ENCODE measurements around the gene PLAC1.

Gene PLAC1, protein sequence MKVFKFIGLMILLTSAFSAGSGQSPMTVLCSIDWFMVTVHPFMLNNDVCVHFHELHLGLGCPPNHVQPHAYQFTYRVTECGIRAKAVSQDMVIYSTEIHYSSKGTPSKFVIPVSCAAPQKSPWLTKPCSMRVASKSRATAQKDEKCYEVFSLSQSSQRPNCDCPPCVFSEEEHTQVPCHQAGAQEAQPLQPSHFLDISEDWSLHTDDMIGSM

DNA sequence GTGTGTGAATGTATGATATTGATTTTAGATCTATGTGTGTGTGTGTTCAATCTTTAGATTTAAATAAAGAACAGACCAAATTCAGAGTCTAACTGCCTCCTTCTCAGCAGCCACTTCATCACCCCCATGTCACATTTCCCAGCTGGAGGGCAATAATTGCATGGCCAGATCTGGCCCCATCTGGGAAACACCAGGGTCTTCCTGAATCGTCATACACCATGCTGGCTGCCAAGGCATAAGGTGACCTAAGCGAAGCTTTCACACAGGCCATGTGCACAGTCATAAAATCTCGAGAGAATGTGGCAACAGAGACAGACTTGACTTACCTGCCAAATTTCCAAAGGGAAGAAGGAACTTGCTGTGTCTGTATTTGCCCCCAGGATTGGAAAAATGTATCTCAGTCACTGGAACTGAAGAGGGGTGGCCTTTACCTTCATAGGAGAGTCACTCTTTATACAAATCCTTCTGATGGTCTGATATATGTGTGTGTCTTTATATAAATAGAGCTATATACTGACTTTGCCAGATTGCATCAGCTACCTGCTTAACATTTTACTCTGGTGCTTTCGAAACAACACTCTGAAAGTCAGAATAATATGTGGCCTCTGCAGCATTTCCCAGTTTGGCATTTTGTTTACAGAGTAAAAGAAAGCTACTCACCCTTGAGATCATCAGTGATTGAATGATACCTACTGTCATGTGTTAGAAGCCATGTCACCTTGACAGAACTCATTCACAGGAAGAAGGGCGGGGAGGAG, at the start of gene PLAC1:
TSS of gene PLAC1 (minus strand) at position 470 of the 758 bp plus-strand sequence. CDS start 91,789 bp downstream, outside the sequence.
- Histone ChIP-seq H4K20me1 (ENCODE audit: insufficient read depth, low read length) (no peaks in the 10 kb centered on the region), H3K4me2 (ENCODE audit: low read length) (no peak within 1 kb of the TSS), H3K79me2 (ENCODE audit: insufficient read depth, low read length) (no peaks in the 10 kb centered on the region), H3K4me1 (ENCODE audit: insufficient read depth, low read length, severe bottlenecking) (no peaks in the 10 kb centered on the region), H3K27me3 (ENCODE audit: insufficient read depth, low read length) (no peaks in the 10 kb centered on the region), H2AFZ (ENCODE audit: low read length) (no peak within 1 kb of the TSS), H3K9ac (ENCODE audit: low read length) (no peak within 1 kb of the TSS), H3K27ac (ENCODE audit: low read depth, low read length, poor library complexity, severe bottlenecking) (no peak within 1 kb of the TSS), H3F3A (ENCODE audit: insufficient read depth, low read length) (no peaks in the 10 kb centered on the region), H3K4me3 (ENCODE audit: low read depth, low read length, poor library complexity, severe bottlenecking) (no peak within 1 kb of the TSS), H3K9me2 (ENCODE audit: low read depth, low read length) (no peaks in the 10 kb centered on the region), H3K9me3 (ENCODE audit: low read length) (no peaks in the 10 kb centered on the region), H3K36me3 (ENCODE audit: insufficient read depth, low read length) (no peaks in the 10 kb centered on the region)
- no peak for TF ChIP-seq EZH2 (IDR thresholded peaks at IDR 0.05; ENCODE audit: borderline replicate concordance, low read length)
- TF ChIP-seq, protein P1, sequence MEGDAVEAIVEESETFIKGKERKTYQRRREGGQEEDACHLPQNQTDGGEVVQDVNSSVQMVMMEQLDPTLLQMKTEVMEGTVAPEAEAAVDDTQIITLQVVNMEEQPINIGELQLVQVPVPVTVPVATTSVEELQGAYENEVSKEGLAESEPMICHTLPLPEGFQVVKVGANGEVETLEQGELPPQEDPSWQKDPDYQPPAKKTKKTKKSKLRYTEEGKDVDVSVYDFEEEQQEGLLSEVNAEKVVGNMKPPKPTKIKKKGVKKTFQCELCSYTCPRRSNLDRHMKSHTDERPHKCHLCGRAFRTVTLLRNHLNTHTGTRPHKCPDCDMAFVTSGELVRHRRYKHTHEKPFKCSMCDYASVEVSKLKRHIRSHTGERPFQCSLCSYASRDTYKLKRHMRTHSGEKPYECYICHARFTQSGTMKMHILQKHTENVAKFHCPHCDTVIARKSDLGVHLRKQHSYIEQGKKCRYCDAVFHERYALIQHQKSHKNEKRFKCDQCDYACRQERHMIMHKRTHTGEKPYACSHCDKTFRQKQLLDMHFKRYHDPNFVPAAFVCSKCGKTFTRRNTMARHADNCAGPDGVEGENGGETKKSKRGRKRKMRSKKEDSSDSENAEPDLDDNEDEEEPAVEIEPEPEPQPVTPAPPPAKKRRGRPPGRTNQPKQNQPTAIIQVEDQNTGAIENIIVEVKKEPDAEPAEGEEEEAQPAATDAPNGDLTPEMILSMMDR (IDR thresholded peaks at IDR 0.05; ENCODE audit: low read length): no peak

DNA sequence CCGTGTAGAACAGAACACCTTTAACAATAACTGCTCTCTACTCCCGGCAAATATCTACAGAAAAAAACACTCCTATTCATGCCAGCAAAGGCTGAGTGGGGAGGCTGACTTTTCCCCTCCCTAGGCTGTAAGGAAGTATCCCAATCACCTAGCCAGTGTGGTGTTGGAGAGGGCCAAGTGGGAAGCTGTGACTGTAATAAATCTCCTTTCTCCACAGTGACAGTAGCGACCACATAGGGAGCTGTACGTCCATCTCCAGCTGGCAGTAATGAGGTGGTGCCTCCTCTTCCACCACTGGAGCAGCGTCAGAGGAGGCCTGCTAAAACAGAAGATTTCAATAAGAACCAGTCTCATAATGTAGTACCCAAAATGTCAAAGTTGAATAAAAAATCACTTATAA, 47.9 kb upstream of the PLAC1 start:
- H3K4me2 ChIP-seq (ENCODE audit: low read length): no peak overlapping the region
- no peaks in the 10 kb centered on the region for H3K27me3 ChIP-seq (ENCODE audit: insufficient read depth, low read length)
- no peak overlapping the region for H3K9ac ChIP-seq (ENCODE audit: low read length)
- H3K27ac ChIP-seq (ENCODE audit: low read depth, low read length, poor library complexity, severe bottlenecking): no peak overlapping the region
- no peak overlapping the region for H3K4me3 ChIP-seq (ENCODE audit: low read depth, low read length, poor library complexity, severe bottlenecking)
- TF ChIP-seq, protein P1 (IDR thresholded peaks at IDR 0.05; ENCODE audit: low read length): no peak
- no peak for TF ChIP-seq EZH2 (IDR thresholded peaks at IDR 0.05; ENCODE audit: borderline replicate concordance, low read length)
- no peaks in the 10 kb centered on the region for H3K36me3 ChIP-seq (ENCODE audit: insufficient read depth, low read length)
- H3F3A ChIP-seq (ENCODE audit: insufficient read depth, low read length): no peaks in the 10 kb centered on the region
- H3K79me2 ChIP-seq (ENCODE audit: insufficient read depth, low read length): no peaks in the 10 kb centered on the region
- H3K4me1 ChIP-seq (ENCODE audit: insufficient read depth, low read length, severe bottlenecking): no peaks in the 10 kb centered on the region
- no peaks in the 10 kb centered on the region for H4K20me1 ChIP-seq (ENCODE audit: insufficient read depth, low read length)
- no peaks in the 10 kb centered on the region for H3K9me3 ChIP-seq (ENCODE audit: low read length)
- H2AFZ ChIP-seq (ENCODE audit: low read length): no peak overlapping the region
- no peaks in the 10 kb centered on the region for H3K9me2 ChIP-seq (ENCODE audit: low read depth, low read length)

DNA sequence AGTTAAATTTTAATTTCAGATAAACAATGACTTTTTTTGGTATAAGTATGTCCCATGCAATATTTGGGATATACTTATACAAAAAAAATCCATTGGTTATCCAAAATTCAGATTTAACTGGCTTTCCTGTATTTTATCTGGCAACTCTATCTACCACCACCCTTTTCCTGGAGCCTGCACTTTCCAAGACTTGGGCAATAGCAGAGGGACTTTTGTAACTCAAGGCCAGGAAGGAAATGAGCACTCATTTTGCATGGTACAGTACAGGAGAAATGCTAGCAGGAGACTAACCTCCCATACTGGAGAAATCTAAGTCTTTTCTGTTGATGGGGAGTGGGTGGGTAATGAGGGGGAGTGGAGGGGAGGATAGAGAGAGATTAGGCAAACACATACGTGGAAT, 37.7 kb upstream of the PLAC1 start:
- H4K20me1 ChIP-seq (ENCODE audit: insufficient read depth, low read length): no peaks in the 10 kb centered on the region
- H3K9me2 ChIP-seq (ENCODE audit: low read depth, low read length): no peaks in the 10 kb centered on the region
- TF ChIP-seq, protein P1 (IDR thresholded peaks at IDR 0.05; ENCODE audit: low read length): no peak
- no peak for TF ChIP-seq EZH2 (IDR thresholded peaks at IDR 0.05; ENCODE audit: borderline replicate concordance, low read length)
- H3K36me3 ChIP-seq (ENCODE audit: insufficient read depth, low read length): no peaks in the 10 kb centered on the region
- H3K27me3 ChIP-seq (ENCODE audit: insufficient read depth, low read length): no peaks in the 10 kb centered on the region
- H3K9me3 ChIP-seq (ENCODE audit: low read length): no peaks in the 10 kb centered on the region
- H3K27ac ChIP-seq (ENCODE audit: low read depth, low read length, poor library complexity, severe bottlenecking): no peak overlapping the region
- no peaks in the 10 kb centered on the region for H3F3A ChIP-seq (ENCODE audit: insufficient read depth, low read length)
- H3K4me2 ChIP-seq (ENCODE audit: low read length): no peak overlapping the region
- H3K4me3 ChIP-seq (ENCODE audit: low read depth, low read length, poor library complexity, severe bottlenecking): no peak overlapping the region
- H3K4me1 ChIP-seq (ENCODE audit: insufficient read depth, low read length, severe bottlenecking): no peaks in the 10 kb centered on the region
- H3K9ac ChIP-seq (ENCODE audit: low read length): no peak overlapping the region
- no peaks in the 10 kb centered on the region for H3K79me2 ChIP-seq (ENCODE audit: insufficient read depth, low read length)
- no peak overlapping the region for H2AFZ ChIP-seq (ENCODE audit: low read length)
